Endothelial cell of umbilical vein (primary cell): Measurements from ENCODE around the gene MBD2. TPM values are rescaled to one million over a fixed set of nuclear protein-coding genes. Genes with fewer than 3 reads are reported as not detected.

Experiments used
- BruUV-seq: library from RNA; stranded (reverse); fragments of 400-500 nt; replicated peaks from 2 replicates; lab custom pipeline; 2021; lab: Mats Ljungman, UMichigan
- CTCF ChIA-PET: fragments of 300-600, 350-600 bp; sonication (Branson Sonifier 250); formaldehyde crosslinking; loops from one replicate; lab custom pipeline; 2021; ENCODE audit warnings: antibody characterized with exemption, inconsistent platforms; lab: Charles Lee
- POLR2A ChIA-PET: fragments of 300-600, 350-600 bp; sonication (Branson Sonifier 250); formaldehyde crosslinking; loops from one replicate; lab custom pipeline; 2021; ENCODE audit warnings: antibody characterized with exemption, inconsistent platforms; lab: Charles Lee
- DNase-seq: peaks from one replicate; pipeline ENCODE4 v3.0.0-alpha.2; 2011; ENCODE audit warnings: low read depth, low spot score
- FAIRE-seq: peaks from 2 replicates; lab custom pipeline; 2011; peaks lifted over from hg19 to GRCh38; lab: Jason Lieb, UNC
- H2AFZ ChIP-seq: 2 replicates; pipeline ENCODE4 v1.6.0; 2012; ENCODE audit warnings: low read depth, low read length, control low read depth, inconsistent platforms
- H3K27ac ChIP-seq: 2 replicates; pipeline ENCODE4 v1.5.1; 2011; ENCODE audit warnings: low read depth, mild to moderate bottlenecking, control low read depth, low read length, moderate library complexity; ENCODE audit not compliant: insufficient read depth
- H3K27me3 ChIP-seq, 2 experiments: 2 replicates each; pipeline versions ENCODE4 v1.6.0 to v1.6.1; 2011; ENCODE audit warnings: low read length in 2 of 2, mixed read lengths in 1 of 2; ENCODE audit not compliant: control insufficient read depth in 2 of 2, insufficient read depth in 2 of 2
- H3K36me3 ChIP-seq, 2 experiments: 2 replicates in 1 of 2; 3 replicates in 1 of 2; pipeline ENCODE4 v1.5.1; 2011; ENCODE audit warnings: low read length in 2 of 2, mild to moderate bottlenecking in 1 of 2, moderate library complexity in 1 of 2; ENCODE audit not compliant: control insufficient read depth in 2 of 2, insufficient read depth in 2 of 2; ENCODE audit errors: extremely low read depth in 1 of 2
- H3K4me1 ChIP-seq: 3 replicates; pipeline ENCODE4 v1.5.1; 2011; ENCODE audit warnings: mild to moderate bottlenecking, low read length; ENCODE audit not compliant: control insufficient read depth, insufficient read depth; ENCODE audit errors: extremely low read depth
- H3K4me2 ChIP-seq: 2 replicates; pipeline ENCODE4 v1.6.1; 2011; ENCODE audit warnings: low read length, control low read depth, mixed read lengths; ENCODE audit not compliant: insufficient read depth
- H3K4me3 ChIP-seq, 3 experiments: fragments of 200-600 bp in 1 of 3; sonication (generic), shearing (Covaris generic) in 1 of 3; replicated peaks in 1 of 3; 2 replicates each; pipeline ENCODE4 v1.5.1; 2011 to 2016; ENCODE audit warnings: control low read depth in 3 of 3, low read length in 3 of 3, mild to moderate bottlenecking in 2 of 3, inconsistent platforms in 1 of 3, low read depth in 1 of 3, moderate library complexity in 1 of 3; ENCODE audit not compliant: insufficient read depth in 1 of 3
- H3K79me2 ChIP-seq: 2 replicates; pipeline ENCODE4 v1.6.0; 2012; ENCODE audit warnings: low read length, inconsistent platforms; ENCODE audit not compliant: control insufficient read depth, insufficient read depth
- H3K9ac ChIP-seq: replicated peaks from 2 replicates; pipeline ENCODE3; 2011; ENCODE audit warnings: low read length, control low read depth; ENCODE audit not compliant: insufficient read depth; ENCODE audit errors: extremely low read depth
- H3K9me1 ChIP-seq: replicated peaks from 3 replicates; pipeline ENCODE4 v1.6.0; 2011; ENCODE audit warnings: mild to moderate bottlenecking, low read length; ENCODE audit not compliant: control insufficient read depth, insufficient read depth; ENCODE audit errors: extremely low read depth
- H3K9me3 ChIP-seq: replicated peaks from 2 replicates; pipeline ENCODE4 v1.5.1; 2012; ENCODE audit warnings: low read length, inconsistent platforms; ENCODE audit not compliant: control insufficient read depth, insufficient read depth
- H4K20me1 ChIP-seq: replicated peaks from 2 replicates; pipeline ENCODE3; 2011; ENCODE audit warnings: mild to moderate bottlenecking, low read length; ENCODE audit not compliant: control insufficient read depth, insufficient read depth; ENCODE audit errors: extremely low read depth
- CTCF ChIP-seq, 2 donors: IDR thresholded peaks; 1 replicate in 1 of 2; 2 replicates in 1 of 2; pipeline ENCODE4 v1.5.1; 2011; ENCODE audit warnings: low read length in 2 of 2, mild to moderate bottlenecking in 2 of 2, moderate library complexity in 2 of 2, control low read depth in 1 of 2, inconsistent platforms in 1 of 2, low read depth in 1 of 2; ENCODE audit not compliant: insufficient read depth in 1 of 2; ENCODE audit errors: extremely low read depth in 1 of 2
- EZH2 ChIP-seq: IDR thresholded peaks from 2 replicates; pipeline ENCODE4 v1.6.1; 2012; ENCODE audit warnings: borderline replicate concordance, low read depth, mild to moderate bottlenecking, moderate library complexity, low read length, inconsistent platforms; ENCODE audit not compliant: severe bottlenecking
- FOS ChIP-seq: IDR thresholded peaks from 2 replicates; pipeline ENCODE4 v1.6.1; 2011; ENCODE audit warnings: mild to moderate bottlenecking, low read length, moderate library complexity, borderline replicate concordance; ENCODE audit not compliant: insufficient read depth
- GATA2 ChIP-seq: IDR thresholded peaks from 2 replicates; pipeline ENCODE4 v1.7.0; 2011; ENCODE audit warnings: low read depth, mild to moderate bottlenecking, moderate library complexity, mixed read lengths, low read length; ENCODE audit not compliant: insufficient read length, insufficient read depth
- JUN ChIP-seq: IDR thresholded peaks from 2 replicates; pipeline ENCODE4 v1.6.1; 2011; ENCODE audit warnings: borderline replicate concordance, low read depth; ENCODE audit not compliant: insufficient read length, insufficient read depth
- MAX ChIP-seq: IDR thresholded peaks from 2 replicates; pipeline ENCODE4 v1.6.1; 2011; ENCODE audit not compliant: insufficient read depth, insufficient read length
- MYC ChIP-seq: IDR thresholded peaks from one replicate; pipeline ENCODE4 v1.6.1; 2011; ENCODE audit warnings: mild to moderate bottlenecking, low read depth, low read length
- POLR2A ChIP-seq: IDR thresholded peaks from 2 replicates; pipeline ENCODE4 v1.6.1; 2012; ENCODE audit warnings: low read depth, mild to moderate bottlenecking, control low read depth, low read length
- POLR2AphosphoS5 ChIP-seq: IDR thresholded peaks from 2 replicates; pipeline ENCODE4 v1.6.1; 2012; ENCODE audit warnings: low read depth, mild to moderate bottlenecking, control low read depth, low read length, moderate library complexity; ENCODE audit not compliant: insufficient read depth
- dilution Hi-C: fragments of 300-500 bp; cut with MboI; formaldehyde crosslinking; loops from one replicate; pipeline ENCODE4 v1.15.0; 2019; ENCODE audit warnings: low sequenced_read_pairs; ENCODE audit not compliant: extremely low pct_ligation_motif_present
- intact Hi-C: fragments of 100-400 bp; cut with micrococcal nuclease; formaldehyde crosslinking; loops from one replicate; pipeline ENCODE4 v1.10.0; 2022
- polyA plus RNA-seq, 4 experiments: library from polyadenylated mRNA; depleted of rRNA in 3 of 4; stranded (reverse) in 3 of 4; unstranded in 1 of 4; fragments of >200 nt; gene quantifications; 2 replicates each; pipeline versions ENCODE4 v1.2.1 to v1.2.3, GENCODE V29; 2011 to 2012; ENCODE audit warnings: missing spikeins in 1 of 4
- total RNA-seq: library from RNA; stranded (reverse); gene quantifications from 2 replicates; pipeline ENCODE4 v1.2.3, GENCODE V29; 2021

MBD2 gene
- total and polyA plus RNA-seq, 2 donors (not counting 3 experiments of a cell fraction or from before 2014, with no cell fraction given): 86.8 to 110 TPM

- Histone ChIP-seq H3K36me3 (peaks cover 0 to 1% of the 10 kb centered on the region in 2 experiments), H3K4me2 (no peak overlapping the region), H3K79me2 (no peaks in the 10 kb centered on the region), H4K20me1 (no peaks in the 10 kb centered on the region), H2AFZ (no peak overlapping the region), H3K9ac (no peak overlapping the region), H3K27me3 (no peaks in the 10 kb centered on the region), H3K4me3 (no peak overlapping the region), H3K9me3 (no peaks in the 10 kb centered on the region), H3K27ac (no peak overlapping the region), H3K9me1 (no peaks in the 10 kb centered on the region), H3K4me1 (no peaks in the 10 kb centered on the region)
- dilution Hi-C loops: no loop called here
- FAIRE-seq (no peak), DNase-seq (no peak)
- no peak for TF ChIP-seq CTCF (IDR thresholded peaks at IDR 0.05; ENCODE audit: extremely low read depth in 1 of 2, insufficient read depth in 1 of 2, low read depth in 1 of 2, low read length in 2 of 2)
- TF ChIP-seq POLR2A: no peak
- no peak for TF ChIP-seq GATA2
- TF ChIP-seq FOS: no peak
- TF ChIP-seq JUN: no peak
- no peak for TF ChIP-seq POLR2AphosphoS5
- no peak for TF ChIP-seq MYC
- no peak for TF ChIP-seq EZH2
- no peak for TF ChIP-seq MAX
- BruUV-seq: no TSS peak
- ChIA-PET CTCF (no interaction called here), POLR2A (no interaction called here)
- intact Hi-C loops: no loop called here
Measured at GRCh38 chr18:54141041-54141608, 83.3 kb downstream of the MBD2 start.
